NCI-H774 (cell line): ENCODE measurements around the gene KRT82.
"Not testable (repeated sequence)": the region's sequence is repeated elsewhere in the genome, so short reads cannot be mapped to it uniquely, and the experiment has no call there.

Experiments used
- DNase-seq: peaks from one replicate; lab custom pipeline; 2025; lab: John Stamatoyannopoulos, UW

KRT82 gene

GRCh38 chr12:52405922-52406385 is at the start of gene KRT82:
TSS of gene KRT82 (minus strand) at chr12:52406335. CDS start at chr12:52406277, 58 bp downstream.
- DNase-seq: no peak

GRCh38 chr12:52455821-52456220 is 49.7 kb upstream of the KRT82 start:
- DNase-seq: no peak

DNA sequence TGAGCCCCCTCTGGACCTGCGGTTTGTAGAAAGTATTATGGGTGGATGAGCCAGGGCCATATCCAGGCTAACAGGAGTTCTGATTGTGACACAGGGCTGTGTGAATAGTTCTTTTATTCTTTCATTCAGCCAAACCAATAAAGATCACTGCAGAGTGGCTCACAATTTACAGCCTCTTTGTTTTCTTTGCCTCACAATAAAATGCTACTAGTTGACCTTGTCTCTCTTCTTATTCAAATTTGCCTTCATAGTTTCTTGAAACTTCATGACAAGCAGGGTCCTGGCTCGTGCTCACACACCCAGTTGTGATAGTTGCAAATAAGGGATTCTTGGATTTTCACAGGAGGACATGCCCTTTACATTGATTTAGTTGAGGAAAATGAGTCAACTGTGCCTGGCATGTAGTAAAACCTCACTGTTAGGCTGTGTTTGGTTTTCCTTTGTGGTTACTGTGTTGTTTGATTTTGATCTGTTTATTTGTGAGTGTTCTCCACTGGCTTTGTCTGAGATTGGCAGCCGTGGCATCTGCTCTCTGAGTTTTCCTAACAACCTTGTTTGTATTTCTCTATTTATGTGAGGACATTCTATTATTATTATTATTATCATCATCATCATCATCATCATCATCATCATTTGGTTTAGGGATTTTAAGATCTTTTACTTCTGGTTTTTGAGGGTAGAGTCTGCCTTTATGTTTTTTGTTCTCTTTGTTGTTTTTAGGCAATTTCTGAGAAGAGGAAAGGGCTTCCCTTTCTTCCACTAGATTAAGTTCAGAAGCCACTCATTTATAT is 48.5 kb upstream of the KRT82 start:
- peak; percentile 75 for DNase-seq

DNA sequence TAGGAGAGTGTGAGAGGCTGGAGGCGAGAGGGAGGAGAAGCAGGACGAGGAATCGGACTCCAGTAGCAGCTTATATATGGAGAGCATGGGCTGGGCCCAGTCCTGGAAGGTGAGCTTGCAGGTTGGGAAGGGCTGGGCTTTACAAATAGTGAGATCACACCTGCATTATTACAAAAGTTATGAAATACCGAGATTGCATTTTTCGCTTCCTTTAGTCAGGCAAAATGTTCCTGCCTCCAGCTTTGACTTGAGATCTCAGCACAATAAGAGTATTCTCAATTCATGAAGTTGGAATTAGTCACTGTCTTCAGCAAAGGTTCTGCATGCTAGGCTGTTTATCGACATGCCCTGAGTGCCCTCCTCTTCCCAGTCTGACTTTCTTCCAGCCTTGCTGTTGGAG is 46.0 kb upstream of the KRT82 start, which contains the start of gene KRT6B:
Gene KRT6B (minus strand): TSS at position 46 of the 400 bp plus-strand sequence. CDS start 68 bp downstream, outside the sequence.
- DNase-seq: no peak

- no peak for DNase-seq
Observed at GRCh38 chr12:52448228-52448627, 42.1 kb upstream of the KRT82 start.

GRCh38 chr12:52447196-52447595 is 41.1 kb upstream of the KRT82 start:
- not testable (repeated sequence) for DNase-seq

DNA sequence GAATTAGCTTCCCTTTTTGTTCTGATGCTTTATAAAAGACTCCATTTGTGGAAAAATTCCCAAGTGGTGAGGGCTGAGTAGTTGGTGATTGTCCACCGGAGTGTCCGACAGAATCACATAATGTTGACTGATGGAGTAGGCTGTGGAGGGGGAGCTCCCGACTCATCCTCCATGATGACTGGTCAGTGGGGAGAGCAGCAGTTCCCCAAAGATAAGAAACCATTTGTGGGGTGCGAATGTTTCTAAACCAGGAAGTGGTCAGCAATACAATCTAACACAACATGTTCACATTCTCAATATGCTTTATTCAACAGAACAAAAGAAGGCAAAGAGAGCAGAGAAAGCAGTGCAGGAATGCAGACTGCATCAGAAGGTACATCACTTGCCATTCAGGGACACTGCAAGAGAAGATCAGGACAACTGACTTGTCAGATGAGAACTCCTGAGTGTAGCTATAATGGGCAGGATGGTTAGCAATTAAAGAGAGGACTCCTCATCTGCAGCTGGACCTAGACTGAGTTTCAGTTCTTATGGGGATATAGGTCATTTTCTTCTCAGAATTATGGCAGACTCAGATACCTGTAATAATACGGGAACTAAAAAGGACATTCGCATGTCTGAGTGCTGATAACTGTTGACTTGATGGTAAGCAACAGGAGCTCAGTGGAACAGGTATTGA is 40.4 kb upstream of the KRT82 start:
- no peak for DNase-seq

- DNase-seq: no peak
Observed at GRCh38 chr12:52445876-52446275, 39.7 kb upstream of the KRT82 start.

GRCh38 chr12:52444647-52445595 is 38.8 kb upstream of the KRT82 start:
- DNase-seq: no peak

- no peak for DNase-seq
Observed at GRCh38 chr12:52443966-52444365, 37.8 kb upstream of the KRT82 start.

GRCh38 chr12:52442600-52443061 is 36.5 kb upstream of the KRT82 start:
- no peak for DNase-seq

DNA sequence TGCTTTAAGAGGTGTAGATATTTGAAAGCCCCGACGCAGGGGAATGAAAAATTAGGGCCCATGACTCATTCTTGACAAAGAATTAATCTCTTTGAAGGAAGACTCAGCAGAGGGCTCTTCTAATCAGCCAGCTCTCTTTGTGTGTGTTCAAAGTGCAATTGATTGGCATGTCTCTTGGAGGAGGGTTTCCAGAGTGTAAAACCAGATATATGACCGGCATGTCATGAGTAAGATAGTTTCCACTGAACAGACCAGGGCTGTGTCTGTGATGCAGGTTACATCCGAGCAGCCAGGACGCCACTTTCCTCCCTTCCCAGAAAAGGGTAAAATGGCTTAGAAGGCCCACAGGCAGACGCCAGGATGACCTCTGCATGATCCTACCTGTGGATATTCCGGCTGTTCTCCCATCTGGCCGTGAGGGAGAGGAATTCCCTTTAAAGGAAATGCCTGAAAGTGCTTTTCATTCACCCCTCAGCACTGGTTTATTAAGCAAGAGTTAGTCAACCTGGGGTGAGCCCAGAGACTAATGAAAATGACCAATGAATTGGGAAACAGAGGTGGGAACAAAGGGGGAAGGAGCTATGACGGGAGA is 35.3 kb upstream of the KRT82 start:
- DNase-seq: no peak

DNA sequence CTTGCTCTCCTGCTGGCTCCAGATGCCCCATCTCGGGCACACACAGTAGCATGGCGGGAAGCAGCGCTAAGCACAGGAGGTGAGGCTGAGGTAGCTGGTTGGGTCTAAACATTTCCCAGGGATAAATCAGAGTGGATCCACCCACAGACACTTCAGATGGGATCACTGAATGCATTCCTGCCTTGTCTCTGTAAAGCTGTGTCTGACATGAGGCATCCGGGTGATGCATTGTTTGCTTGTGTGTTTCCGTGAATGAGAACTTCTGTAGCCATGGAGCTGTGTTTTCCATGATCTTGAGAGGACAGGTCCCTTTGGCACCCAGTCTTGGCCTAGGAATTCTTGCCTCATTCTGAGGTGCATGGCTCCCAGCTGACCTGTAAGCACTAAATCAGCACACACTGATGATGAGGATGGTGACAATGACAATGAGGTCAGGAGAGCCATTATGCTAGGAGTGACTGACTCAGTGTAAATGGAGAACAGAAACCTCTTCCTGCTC is 34.7 kb upstream of the KRT82 start:
- no peak for DNase-seq

GRCh38 chr12:52439845-52440244 is 33.7 kb upstream of the KRT82 start:
- DNase-seq: no peak

- DNase-seq: no peak
Observed at GRCh38 chr12:52439420-52439819, 33.3 kb upstream of the KRT82 start.

- no peak for DNase-seq
Observed at GRCh38 chr12:52438305-52439301, 32.5 kb upstream of the KRT82 start.

DNA sequence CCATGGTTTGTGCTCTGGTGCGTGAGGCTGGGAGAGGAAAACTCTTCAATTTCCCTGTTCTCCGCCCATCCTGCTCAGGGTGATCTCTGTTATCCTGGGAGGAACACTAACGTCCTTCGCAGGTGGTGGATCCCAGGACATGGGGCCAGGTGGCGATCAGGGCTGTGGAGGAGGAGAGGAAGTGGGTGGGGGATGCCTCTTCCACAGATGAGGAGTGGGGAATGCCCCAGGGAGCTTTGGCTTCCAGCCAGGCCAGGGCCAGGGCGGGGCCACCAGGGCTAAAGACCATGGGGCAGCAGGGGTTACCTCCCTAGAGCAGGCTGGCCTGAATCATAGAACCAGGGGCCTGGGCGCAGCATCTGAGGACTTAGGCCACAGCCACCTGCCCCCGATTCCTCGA is 31.4 kb upstream of the KRT82 start:
- DNase-seq: no peak

- DNase-seq: no peak
Observed at GRCh38 chr12:52436828-52437474, 30.8 kb upstream of the KRT82 start.

DNA sequence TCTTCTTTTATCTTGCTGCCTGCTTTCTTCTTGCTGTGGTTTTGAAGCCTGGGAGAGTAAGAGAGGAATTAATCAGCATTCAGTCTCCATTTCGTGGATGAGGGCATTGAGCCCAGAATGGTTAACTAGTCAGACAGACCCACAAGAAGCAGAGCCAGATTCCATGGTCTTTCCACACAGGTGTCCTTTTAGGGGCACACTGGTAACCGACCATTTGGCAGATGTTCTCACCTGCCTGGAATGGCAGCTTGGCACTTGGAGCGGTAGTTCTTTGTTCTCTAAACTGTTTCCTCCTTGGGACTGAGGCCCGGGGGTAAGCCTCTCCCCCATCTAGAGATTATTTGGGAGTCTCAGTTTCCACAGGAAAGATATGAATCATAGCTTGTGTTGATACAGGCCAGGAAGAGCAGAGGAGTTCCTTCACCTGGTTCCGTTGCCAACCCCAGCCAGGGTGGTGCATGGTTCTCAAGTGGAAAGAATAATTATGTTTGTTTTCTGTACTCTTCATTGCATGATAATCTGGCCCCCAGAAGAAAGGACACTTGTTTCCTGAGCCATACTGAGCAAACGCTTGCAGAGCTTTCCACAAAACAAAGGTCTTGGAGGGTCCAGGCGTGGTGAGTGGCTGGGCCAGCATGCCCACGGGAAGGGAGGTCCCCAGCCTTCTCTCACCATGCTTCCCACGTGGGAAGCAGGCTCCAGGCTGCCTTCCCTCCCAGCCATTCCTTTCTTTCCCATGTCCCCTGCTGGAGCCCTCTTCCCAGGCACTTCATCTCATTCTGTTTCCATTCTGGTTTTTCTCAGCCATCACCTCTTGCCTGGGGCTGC is 30.1 kb upstream of the KRT82 start:
- no peak for DNase-seq
